ENCODE data around the gene PABPN1L. TPM values are rescaled to one million over a fixed set of nuclear protein-coding genes. Genes with fewer than 3 reads are reported as not detected.

Gene PABPN1L
- total RNA-seq, 1 donor from 2014 or later = not detected

GRCh38 chr16:88865742-88866141, 718 bp downstream of the PABPN1L start:
- no peaks in the 10 kb centered on the region for H3K27me3 Mint-ChIP-seq (ENCODE audit: low read depth)
- no peak overlapping the region for H3K4me3 Mint-ChIP-seq
- H3K36me3 Mint-ChIP-seq (ENCODE audit: low read depth) = no peaks in the 10 kb centered on the region
- DNase-seq (ENCODE audit: low read depth, low spot score) = no peak
- no peaks in the 10 kb centered on the region for H3K9me3 Mint-ChIP-seq
- no peaks in the 10 kb centered on the region for H3K4me1 Mint-ChIP-seq
- TF ChIP-seq, protein P1, sequence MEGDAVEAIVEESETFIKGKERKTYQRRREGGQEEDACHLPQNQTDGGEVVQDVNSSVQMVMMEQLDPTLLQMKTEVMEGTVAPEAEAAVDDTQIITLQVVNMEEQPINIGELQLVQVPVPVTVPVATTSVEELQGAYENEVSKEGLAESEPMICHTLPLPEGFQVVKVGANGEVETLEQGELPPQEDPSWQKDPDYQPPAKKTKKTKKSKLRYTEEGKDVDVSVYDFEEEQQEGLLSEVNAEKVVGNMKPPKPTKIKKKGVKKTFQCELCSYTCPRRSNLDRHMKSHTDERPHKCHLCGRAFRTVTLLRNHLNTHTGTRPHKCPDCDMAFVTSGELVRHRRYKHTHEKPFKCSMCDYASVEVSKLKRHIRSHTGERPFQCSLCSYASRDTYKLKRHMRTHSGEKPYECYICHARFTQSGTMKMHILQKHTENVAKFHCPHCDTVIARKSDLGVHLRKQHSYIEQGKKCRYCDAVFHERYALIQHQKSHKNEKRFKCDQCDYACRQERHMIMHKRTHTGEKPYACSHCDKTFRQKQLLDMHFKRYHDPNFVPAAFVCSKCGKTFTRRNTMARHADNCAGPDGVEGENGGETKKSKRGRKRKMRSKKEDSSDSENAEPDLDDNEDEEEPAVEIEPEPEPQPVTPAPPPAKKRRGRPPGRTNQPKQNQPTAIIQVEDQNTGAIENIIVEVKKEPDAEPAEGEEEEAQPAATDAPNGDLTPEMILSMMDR (conservative IDR thresholded peaks at IDR 0.05) = no peak
- no peak overlapping the region for H3K27ac Mint-ChIP-seq (ENCODE audit: unreplicated experiment)

GRCh38 chr16:88865310-88865709, 1.1 kb downstream of the PABPN1L start:
- Mint-ChIP-seq H3K27ac (ENCODE audit: unreplicated experiment) (no peak overlapping the region), H3K27me3 (ENCODE audit: low read depth) (no peaks in the 10 kb centered on the region), H3K4me3 (no peak overlapping the region), H3K36me3 (ENCODE audit: low read depth) (no peaks in the 10 kb centered on the region), H3K9me3 (no peaks in the 10 kb centered on the region), H3K4me1 (no peaks in the 10 kb centered on the region)
- no peak for DNase-seq (ENCODE audit: low read depth, low spot score)
- TF ChIP-seq, protein P1 (conservative IDR thresholded peaks at IDR 0.05) = no peak

DNA sequence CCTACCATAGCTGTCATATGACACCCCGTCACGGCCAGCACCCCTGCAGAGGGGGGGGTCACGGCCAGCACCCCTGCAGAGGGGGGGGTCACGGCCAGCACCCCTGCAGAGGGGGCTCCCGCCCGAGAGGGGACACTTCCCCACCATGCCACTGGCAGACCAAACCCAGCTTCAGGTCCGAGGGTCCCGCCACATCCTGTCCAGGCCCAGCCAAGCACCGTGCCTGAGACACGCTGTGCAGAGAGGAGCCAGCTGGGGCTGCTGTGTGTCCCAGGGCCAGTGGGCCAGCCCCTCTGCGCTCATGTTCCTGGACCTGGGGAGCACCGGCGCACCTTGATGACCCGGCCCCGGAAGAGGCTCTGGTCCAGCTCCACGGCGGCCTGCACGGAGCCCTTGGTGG, 1.9 kb downstream of the PABPN1L start:
- Mint-ChIP-seq H3K9me3 (no peaks in the 10 kb centered on the region), H3K4me3 (no peak overlapping the region), H3K36me3 (ENCODE audit: low read depth) (no peaks in the 10 kb centered on the region), H3K27me3 (ENCODE audit: low read depth) (no peaks in the 10 kb centered on the region), H3K27ac (ENCODE audit: unreplicated experiment) (no peak overlapping the region), H3K4me1 (no peaks in the 10 kb centered on the region)
- TF ChIP-seq, protein P1 (conservative IDR thresholded peaks at IDR 0.05) = no peak
- no peak for DNase-seq (ENCODE audit: low read depth, low spot score)

DNA sequence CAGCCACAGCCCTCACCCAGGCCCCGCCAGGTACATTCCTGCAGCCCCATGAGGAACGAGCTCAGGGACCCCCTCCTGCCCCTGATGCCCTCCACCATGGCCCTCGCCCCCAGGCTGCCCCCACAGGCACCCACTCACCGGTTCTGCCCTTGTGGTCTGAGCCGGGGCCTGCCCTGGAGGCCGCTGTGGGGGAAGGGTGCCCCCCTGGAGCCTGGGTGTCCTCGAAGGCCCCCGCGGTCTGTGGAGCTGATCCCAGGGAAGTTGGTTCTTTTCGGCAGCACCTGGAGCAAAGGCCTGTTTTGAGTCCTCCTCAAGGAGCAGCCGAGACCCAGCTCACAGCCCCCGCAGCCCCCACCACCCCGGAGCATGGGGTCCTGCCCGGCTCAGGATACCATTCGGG, 2.4 kb downstream of the PABPN1L start:
- TF ChIP-seq, protein P1 (conservative IDR thresholded peaks at IDR 0.05) = no peak
- H3K9me3 Mint-ChIP-seq = no peaks in the 10 kb centered on the region
- no peak overlapping the region for H3K4me3 Mint-ChIP-seq
- DNase-seq (ENCODE audit: low read depth, low spot score) = no peak
- no peaks in the 10 kb centered on the region for H3K36me3 Mint-ChIP-seq (ENCODE audit: low read depth)
- H3K4me1 Mint-ChIP-seq = no peaks in the 10 kb centered on the region
- H3K27me3 Mint-ChIP-seq (ENCODE audit: low read depth) = no peaks in the 10 kb centered on the region
- no peak overlapping the region for H3K27ac Mint-ChIP-seq (ENCODE audit: unreplicated experiment)

DNA sequence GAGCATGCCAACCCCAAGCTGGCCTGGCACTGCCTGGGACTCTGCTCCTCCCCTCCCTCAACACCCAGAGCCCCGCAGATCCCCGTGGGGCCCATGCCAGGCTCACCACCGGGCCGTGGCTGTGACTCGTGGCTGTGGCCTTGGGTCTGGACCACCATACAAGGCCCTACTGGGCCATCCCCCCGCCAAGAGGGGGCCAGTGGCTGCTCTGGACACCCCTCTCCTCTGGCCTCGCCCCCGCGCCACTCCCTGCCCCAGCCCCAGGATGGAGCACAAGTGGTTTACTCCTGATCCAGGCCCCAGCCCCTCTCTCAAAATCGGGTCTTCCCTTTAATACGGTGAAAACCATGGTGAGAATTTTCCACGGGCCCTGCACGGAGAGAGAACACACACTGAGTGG, 3.0 kb downstream of the PABPN1L start:
- DNase-seq (ENCODE audit: low read depth, low spot score) = no peak
- H3K4me3 Mint-ChIP-seq = no peak overlapping the region
- no peaks in the 10 kb centered on the region for H3K27me3 Mint-ChIP-seq (ENCODE audit: low read depth)
- H3K36me3 Mint-ChIP-seq (ENCODE audit: low read depth) = no peaks in the 10 kb centered on the region
- TF ChIP-seq, protein P1 (conservative IDR thresholded peaks at IDR 0.05) = no peak
- no peak overlapping the region for H3K27ac Mint-ChIP-seq (ENCODE audit: unreplicated experiment)
- H3K9me3 Mint-ChIP-seq = no peaks in the 10 kb centered on the region
- no peaks in the 10 kb centered on the region for H3K4me1 Mint-ChIP-seq

DNA sequence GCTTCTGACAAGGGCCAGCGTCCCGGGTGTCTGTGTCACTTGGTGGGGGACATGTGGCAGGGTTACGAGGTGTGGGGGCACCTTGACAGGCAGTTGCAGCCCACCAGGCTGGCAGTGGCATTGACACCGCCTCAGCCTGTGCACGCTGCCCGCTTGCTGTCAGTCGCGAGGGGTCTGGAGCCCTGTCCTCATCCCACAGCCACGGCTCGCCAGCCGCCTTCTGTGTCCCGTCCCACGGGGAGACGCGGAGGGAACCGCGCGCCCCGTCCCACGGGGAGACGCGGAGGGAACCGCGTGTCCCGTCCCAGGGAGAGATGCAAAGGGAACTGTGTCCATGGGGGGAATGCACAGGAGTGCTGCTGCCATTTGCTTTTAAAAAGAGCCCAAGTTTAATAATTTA, 3.5 kb downstream of the PABPN1L start:
- no peak overlapping the region for H3K27ac Mint-ChIP-seq (ENCODE audit: unreplicated experiment)
- no peaks in the 10 kb centered on the region for H3K27me3 Mint-ChIP-seq (ENCODE audit: low read depth)
- DNase-seq (ENCODE audit: low read depth, low spot score) = no peak
- H3K36me3 Mint-ChIP-seq (ENCODE audit: low read depth) = no peaks in the 10 kb centered on the region
- H3K4me1 Mint-ChIP-seq = peaks cover 1% of the 10 kb centered on the region
- TF ChIP-seq, protein P1 (conservative IDR thresholded peaks at IDR 0.05) = no peak
- no peak overlapping the region for H3K4me3 Mint-ChIP-seq
- no peaks in the 10 kb centered on the region for H3K9me3 Mint-ChIP-seq
